GM18907 (cell line): ENCODE results near the gene KLHL25.
A peak's percentile ranks its signal among the peaks of the same experiment; 100 is the strongest.

Source experiments
- ATAC-seq: cut with Tn5 transposase; IDR thresholded peaks from one replicate; pipeline ENCODE4 v1.9.1; 2021; ENCODE audit warnings: mild to moderate bottlenecking, moderate library complexity; ENCODE audit not compliant: unreplicated experiment

Gene KLHL25

GRCh38 chr15:85749261-85750151 is 45.2 kb downstream of the KLHL25 start:
- ATAC-seq, result no peak

GRCh38 chr15:85748729-85749128 is 46.0 kb downstream of the KLHL25 start:
- ATAC-seq, result no peak

GRCh38 chr15:85748176-85748575 is 46.5 kb downstream of the KLHL25 start:
- no peak for ATAC-seq

- no peak for ATAC-seq
Observed at GRCh38 chr15:85746641-85747040, 48.1 kb downstream of the KLHL25 start.

GRCh38 chr15:85745525-85746150 is 49.1 kb downstream of the KLHL25 start:
- no peak for ATAC-seq

- ATAC-seq, result no peak
Observed at GRCh38 chr15:85745023-85745422, 49.7 kb downstream of the KLHL25 start.

- ATAC-seq, result no peak
Observed at GRCh38 chr15:85744579-85744978, 50.1 kb downstream of the KLHL25 start.

GRCh38 chr15:85743392-85744055 is 51.2 kb downstream of the KLHL25 start:
- no peak for ATAC-seq

GRCh38 chr15:85742186-85742821 is 52.4 kb downstream of the KLHL25 start:
- ATAC-seq, result no peak

- ATAC-seq, result no peak
Observed at GRCh38 chr15:85741662-85742061, 53.1 kb downstream of the KLHL25 start.

GRCh38 chr15:85741021-85741421 is 53.7 kb downstream of the KLHL25 start:
- no peak for ATAC-seq

GRCh38 chr15:85737061-85737460 is 57.7 kb downstream of the KLHL25 start:
- ATAC-seq, result no peak

- ATAC-seq, result no peak
Observed at GRCh38 chr15:85733416-85733815, 61.3 kb downstream of the KLHL25 start.

GRCh38 chr15:85730001-85730820 is 64.5 kb downstream of the KLHL25 start:
- peak; percentile 77 for ATAC-seq

- no peak for ATAC-seq
Observed at GRCh38 chr15:85727068-85727467, 67.7 kb downstream of the KLHL25 start.

- ATAC-seq, result no peak
Observed at GRCh38 chr15:85726454-85726853, 68.3 kb downstream of the KLHL25 start.

- no peak for ATAC-seq
Observed at GRCh38 chr15:85725564-85725963, 69.2 kb downstream of the KLHL25 start.

- ATAC-seq, result no peak
Observed at GRCh38 chr15:85725019-85725418, 69.7 kb downstream of the KLHL25 start.

- ATAC-seq, result no peak
Observed at GRCh38 chr15:85723960-85724945, 70.5 kb downstream of the KLHL25 start.
